Measurements from ENCODE around the gene VSIR. TPM values are rescaled to one million over a fixed set of nuclear protein-coding genes. Genes with fewer than 3 reads are reported as not detected.

The VSIR gene
- total and polyA plus RNA-seq, 2 donors from 2014 or later = 32.1 to 66.6 TPM

GRCh38 chr10:71799112-71799511, 25.8 kb upstream of the VSIR start:
- Histone ChIP-seq H3K4me1 (ENCODE audit: control insufficient read depth in 2 of 3, insufficient read depth in 2 of 3, low read depth in 1 of 3, low read length in 3 of 3) (no peaks in the 10 kb centered on the region), H3K4me3 (ENCODE audit: low read length in 3 of 3) (no peak overlapping the region), H3K27me3 (ENCODE audit: control insufficient read depth, insufficient read depth, low read length) (no peaks in the 10 kb centered on the region), H3K36me3 (ENCODE audit: control insufficient read depth in 2 of 3, insufficient read depth in 3 of 3, low read length in 3 of 3) (no peaks in the 10 kb centered on the region), H3K27ac (ENCODE audit: low read depth in 2 of 2, low read length in 2 of 2) (no peak overlapping the region), H3K9me3 (ENCODE audit: control insufficient read depth in 2 of 3, insufficient read depth in 1 of 3, low read length in 3 of 3) (no peaks in the 10 kb centered on the region), H3K9ac (ENCODE audit: low read length in 3 of 3) (no peak overlapping the region)
- FAIRE-seq (no peak), DNase-seq (peak in 1 of 5 donors; percentile 51)
- intact Hi-C loops (cut with DNase I) = no loop called here
- TF ChIP-seq, protein P1, sequence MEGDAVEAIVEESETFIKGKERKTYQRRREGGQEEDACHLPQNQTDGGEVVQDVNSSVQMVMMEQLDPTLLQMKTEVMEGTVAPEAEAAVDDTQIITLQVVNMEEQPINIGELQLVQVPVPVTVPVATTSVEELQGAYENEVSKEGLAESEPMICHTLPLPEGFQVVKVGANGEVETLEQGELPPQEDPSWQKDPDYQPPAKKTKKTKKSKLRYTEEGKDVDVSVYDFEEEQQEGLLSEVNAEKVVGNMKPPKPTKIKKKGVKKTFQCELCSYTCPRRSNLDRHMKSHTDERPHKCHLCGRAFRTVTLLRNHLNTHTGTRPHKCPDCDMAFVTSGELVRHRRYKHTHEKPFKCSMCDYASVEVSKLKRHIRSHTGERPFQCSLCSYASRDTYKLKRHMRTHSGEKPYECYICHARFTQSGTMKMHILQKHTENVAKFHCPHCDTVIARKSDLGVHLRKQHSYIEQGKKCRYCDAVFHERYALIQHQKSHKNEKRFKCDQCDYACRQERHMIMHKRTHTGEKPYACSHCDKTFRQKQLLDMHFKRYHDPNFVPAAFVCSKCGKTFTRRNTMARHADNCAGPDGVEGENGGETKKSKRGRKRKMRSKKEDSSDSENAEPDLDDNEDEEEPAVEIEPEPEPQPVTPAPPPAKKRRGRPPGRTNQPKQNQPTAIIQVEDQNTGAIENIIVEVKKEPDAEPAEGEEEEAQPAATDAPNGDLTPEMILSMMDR (IDR thresholded peaks at IDR 0.05; ENCODE audit: borderline replicate concordance, extremely low read depth, insufficient read depth) = no peak

- TF ChIP-seq, protein P1 (IDR thresholded peaks at IDR 0.05; ENCODE audit: borderline replicate concordance, extremely low read depth, insufficient read depth) = no peak
- Histone ChIP-seq H3K4me3 (ENCODE audit: low read length in 3 of 3) (no peak overlapping the region), H3K9me3 (ENCODE audit: control insufficient read depth in 2 of 3, insufficient read depth in 1 of 3, low read length in 3 of 3) (no peaks in the 10 kb centered on the region), H3K9ac (ENCODE audit: low read length in 3 of 3) (no peak overlapping the region), H3K4me1 (ENCODE audit: control insufficient read depth in 2 of 3, insufficient read depth in 2 of 3, low read depth in 1 of 3, low read length in 3 of 3) (no peaks in the 10 kb centered on the region), H3K27ac (ENCODE audit: low read depth in 2 of 2, low read length in 2 of 2) (no peak overlapping the region), H3K27me3 (ENCODE audit: control insufficient read depth, insufficient read depth, low read length) (no peaks in the 10 kb centered on the region), H3K36me3 (ENCODE audit: control insufficient read depth in 2 of 3, insufficient read depth in 3 of 3, low read length in 3 of 3) (no peaks in the 10 kb centered on the region)
- DNase-seq (no peak), FAIRE-seq (no peak)
- intact Hi-C loops (cut with DNase I) = no loop called here
These were observed 24.9 kb upstream of the VSIR start for GRCh38 chr10:71798308-71798624.

DNA sequence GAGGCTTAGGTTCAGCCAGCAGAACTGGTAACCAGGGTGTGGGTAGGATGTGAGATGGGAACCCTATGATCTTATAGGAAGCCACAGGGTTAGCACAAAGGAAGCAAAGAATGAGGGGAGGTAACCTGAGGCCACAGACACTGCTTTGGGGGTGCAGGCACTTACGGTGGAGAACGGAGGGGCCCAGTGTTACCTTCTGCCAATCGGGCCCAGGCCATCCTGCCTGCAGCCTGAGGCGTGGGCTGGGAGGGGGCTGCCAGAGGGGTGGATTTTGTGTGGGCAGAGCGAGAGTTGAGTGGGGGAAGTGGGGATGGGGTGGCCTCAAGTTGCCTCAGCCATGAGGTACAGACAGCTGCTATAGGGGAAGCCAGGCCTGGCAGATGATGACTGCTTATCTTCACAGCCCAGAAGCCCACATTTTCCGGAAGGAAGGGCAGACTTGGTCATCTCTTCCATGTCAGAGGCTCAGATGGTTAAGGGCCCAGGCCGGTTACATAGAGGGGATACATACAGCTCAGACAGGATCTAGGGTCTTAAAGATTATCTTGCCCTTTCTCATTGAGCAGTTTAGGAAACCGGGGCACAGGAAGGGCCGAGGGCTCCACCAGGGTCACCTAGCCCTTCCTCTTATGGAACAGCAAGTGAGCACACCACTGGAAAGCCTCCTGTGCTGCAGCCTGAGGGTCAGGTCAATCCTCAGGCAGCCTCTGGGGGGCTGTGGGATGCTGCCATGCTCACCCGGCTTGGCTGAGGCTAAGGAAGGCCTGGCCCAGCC, 24.4 kb upstream of the VSIR start:
- no peak for FAIRE-seq
- peak in 1 of 5 donors; percentile 59 for DNase-seq
- Histone ChIP-seq H3K9ac (ENCODE audit: low read length in 3 of 3) (no peak overlapping the region), H3K4me1 (ENCODE audit: control insufficient read depth in 2 of 3, insufficient read depth in 2 of 3, low read depth in 1 of 3, low read length in 3 of 3) (no peaks in the 10 kb centered on the region), H3K9me3 (ENCODE audit: control insufficient read depth in 2 of 3, insufficient read depth in 1 of 3, low read length in 3 of 3) (no peaks in the 10 kb centered on the region), H3K4me3 (ENCODE audit: low read length in 3 of 3) (no peak overlapping the region), H3K27me3 (ENCODE audit: control insufficient read depth, insufficient read depth, low read length) (no peaks in the 10 kb centered on the region), H3K36me3 (ENCODE audit: control insufficient read depth in 2 of 3, insufficient read depth in 3 of 3, low read length in 3 of 3) (no peaks in the 10 kb centered on the region), H3K27ac (ENCODE audit: low read depth in 2 of 2, low read length in 2 of 2) (no peak overlapping the region)
- TF ChIP-seq, protein P1 (IDR thresholded peaks at IDR 0.05; ENCODE audit: borderline replicate concordance, extremely low read depth, insufficient read depth) = no peak
- intact Hi-C loops (cut with DNase I) = no loop called here

Measured in kidney (tissue), 14 donors.